ENCODE results near the gene MSH5.

Gene MSH5

DNA sequence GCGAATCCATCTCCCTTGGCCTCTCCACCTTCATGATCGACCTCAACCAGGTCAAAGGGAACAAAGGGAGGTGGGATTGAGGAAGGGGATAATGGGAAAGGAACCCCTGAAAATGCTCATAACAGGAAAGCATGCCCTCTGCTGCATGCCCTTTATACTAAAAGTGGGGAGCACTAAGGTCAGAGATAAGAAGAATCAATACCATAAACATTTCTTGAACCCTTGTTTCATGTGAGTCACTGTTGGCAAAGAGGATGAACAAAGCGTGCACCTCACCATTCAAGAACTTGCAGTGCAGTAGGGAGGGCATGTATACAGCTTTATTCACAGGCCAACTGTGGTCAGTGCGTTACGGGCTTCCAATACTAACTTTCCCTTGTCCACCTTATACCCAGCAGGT is 21.0 kb downstream of the MSH5 start:
- no peak for DNase-seq (ENCODE audit: low read depth)

DNA sequence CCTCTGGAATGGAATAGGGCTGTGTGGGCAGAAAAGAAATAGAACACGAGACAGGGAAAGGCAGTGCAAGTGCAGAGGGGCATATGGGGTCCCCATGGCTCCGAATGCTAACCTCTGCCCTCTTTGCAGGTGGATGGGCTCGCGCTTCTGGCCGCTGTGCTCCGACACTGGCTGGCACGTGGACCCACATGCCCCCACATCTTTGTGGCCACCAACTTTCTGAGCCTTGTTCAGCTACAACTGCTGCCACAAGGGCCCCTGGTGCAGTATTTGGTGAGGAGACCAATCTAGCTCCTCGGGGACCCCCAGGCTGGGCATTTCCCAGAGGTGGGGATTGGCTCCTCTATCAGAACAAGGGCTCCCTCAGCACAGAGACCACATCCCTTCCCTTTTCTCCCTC is 21.5 kb downstream of the MSH5 start:
- no peak for DNase-seq (ENCODE audit: low read depth)

DNA sequence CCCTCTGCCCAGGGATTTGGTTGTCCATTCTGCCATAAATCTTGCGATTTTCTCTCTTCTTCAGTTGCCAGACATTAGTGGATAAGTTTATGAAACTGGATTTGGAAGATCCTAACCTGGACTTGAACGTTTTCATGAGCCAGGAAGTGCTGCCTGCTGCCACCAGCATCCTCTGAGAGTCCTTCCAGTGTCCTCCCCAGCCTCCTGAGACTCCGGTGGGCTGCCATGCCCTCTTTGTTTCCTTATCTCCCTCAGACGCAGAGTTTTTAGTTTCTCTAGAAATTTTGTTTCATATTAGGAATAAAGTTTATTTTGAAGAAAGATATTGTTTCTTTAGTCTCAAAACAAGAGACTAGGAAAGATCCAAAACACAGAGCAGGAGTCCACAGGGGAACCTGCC is 22.6 kb downstream of the MSH5 start, which contains the start of gene SAPCD1:
Gene SAPCD1, plus strand, starts transcription at position 301 of the 400 bp plus-strand sequence. CDS start 399 bp downstream, outside the sequence.
- DNase-seq (ENCODE audit: low read depth): no peak

DNA sequence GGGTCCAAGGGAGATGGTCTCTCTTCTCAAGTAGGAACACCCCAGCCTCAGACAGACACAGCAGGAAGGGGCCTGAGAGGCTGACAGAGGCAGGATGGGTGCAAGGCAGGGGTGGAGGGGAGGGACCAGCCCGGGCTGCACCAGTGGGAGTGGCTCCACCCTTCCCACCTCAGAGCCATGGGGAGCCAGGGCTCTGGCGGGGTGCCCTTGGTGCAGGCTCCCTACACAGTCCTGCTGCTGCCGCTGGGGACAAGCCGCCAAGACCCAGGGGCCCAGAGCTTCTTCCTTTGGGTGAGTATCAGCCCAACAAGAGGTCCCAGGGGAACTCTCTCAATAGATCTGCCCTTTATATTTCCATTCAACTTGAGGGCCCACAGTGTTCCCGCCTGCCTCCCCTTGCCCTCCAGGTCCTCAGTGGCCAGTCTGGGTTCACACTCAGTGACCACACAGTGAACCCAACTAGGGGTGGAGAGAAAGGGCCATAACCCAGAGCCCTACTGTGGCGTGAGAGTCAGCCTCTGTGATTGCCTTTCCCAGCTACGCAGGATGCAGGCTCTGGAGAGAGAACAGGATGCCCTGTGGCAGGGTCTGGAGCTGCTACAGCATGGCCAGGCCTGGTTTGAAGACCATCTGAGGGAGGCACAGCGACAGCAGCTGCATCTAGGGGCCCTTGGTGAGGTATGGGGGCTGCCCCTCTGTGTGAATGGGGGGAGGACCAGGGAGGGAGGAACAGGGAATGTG is 23.2 kb downstream of the MSH5 start:
- DNase-seq (ENCODE audit: low read depth): no peak

DNA sequence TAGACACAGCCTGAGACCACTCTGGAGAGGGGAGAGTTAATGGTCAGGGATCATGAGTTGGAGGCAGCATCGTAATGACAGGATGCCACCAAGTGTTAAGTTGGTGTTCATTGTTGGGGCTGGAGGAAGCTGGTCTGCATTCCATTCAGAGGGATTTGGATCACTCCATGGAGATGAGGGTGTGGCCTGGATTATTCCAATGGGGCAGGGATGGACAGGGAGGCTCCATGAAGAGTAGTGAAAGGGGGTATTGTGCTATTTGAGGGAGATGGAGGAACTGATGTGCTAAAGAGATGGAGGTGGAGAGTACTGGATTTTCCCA is 23.8 kb downstream of the MSH5 start:
- DNase-seq (ENCODE audit: low read depth): peak; percentile 68

DNA sequence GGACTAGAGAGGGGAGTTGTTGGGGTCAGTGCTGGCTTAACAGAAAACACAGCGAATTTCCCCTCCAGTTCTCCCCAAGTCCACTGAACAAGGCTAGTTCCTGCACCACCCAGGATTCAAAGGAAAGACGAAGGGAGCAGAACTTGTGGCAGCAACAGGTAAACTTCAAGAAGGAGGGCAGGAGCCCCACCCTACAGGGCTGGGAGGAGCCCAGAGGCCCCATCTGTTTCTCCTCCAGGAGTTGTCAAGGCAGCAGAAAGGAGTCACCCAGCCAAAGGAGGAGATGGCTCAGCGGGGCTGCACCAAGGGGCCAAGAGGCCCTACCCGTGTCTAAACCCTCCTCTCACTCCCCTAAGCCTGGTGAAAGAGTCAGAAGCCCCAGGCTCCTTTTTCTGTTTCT is 24.4 kb downstream of the MSH5 start:
- no peak for DNase-seq (ENCODE audit: low read depth)

DNA sequence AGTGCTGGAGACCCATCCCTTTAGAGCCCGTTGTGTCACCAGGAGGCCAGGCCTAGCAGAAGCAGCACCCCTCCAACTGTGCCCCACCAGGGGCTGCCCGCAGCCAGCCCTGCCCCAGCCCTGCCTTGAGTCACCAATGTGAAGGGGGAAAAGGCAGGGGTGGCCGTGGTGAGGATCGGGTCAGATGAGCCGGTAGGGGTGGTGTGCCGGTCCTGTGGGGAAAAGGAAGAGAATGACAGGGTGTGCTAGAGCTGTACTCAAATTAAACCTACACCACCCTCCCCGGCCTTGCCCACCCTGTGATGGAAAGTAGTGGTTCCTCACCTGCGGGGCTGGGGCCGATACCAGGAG is 25.7 kb downstream of the MSH5 start:
- no peak for DNase-seq (ENCODE audit: low read depth)

DNA sequence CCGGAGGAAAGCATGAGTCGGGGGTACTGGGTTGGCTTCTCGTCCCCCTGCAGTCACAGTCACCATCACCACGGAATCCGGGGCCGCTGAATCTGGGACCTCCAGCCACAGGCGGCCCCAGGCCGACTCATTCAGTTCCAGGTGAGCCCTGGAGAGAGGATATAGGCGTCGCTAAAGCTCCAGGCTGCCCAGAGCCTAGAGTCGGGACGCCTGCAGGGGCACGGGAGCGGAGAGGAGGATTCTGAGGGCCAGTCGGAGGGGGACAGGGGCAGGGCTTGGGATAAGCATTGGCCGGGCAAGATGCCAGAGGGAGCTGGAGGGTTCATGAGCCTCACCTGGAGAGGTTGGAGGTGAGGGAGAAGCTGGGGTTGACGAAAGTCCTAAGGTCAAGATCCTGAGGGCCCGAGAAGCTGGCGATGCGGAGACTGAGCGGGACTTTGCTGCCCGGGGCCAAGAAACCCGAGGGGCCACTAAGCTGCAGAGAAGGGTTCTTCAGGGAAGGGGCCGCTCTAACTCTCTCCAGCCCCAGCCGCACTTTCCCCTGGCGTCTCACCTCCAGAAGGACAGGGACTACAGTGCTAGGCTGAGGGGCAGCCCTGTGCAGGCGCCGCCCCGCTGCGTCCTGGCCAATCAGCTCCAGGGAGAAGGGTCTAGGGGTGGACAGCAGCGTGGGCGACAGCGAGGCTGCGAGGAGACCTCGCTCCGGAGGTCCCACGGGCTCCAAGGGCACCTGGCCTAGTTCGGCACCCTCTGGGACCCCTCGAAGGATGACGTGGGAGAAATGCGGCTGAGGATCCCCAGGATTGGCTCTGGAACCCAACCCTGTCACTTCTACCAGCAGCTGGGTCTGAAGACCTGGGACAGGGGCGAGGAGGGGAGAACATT is 26.3 kb downstream of the MSH5 start:
- no peak for DNase-seq (ENCODE audit: low read depth)

DNA sequence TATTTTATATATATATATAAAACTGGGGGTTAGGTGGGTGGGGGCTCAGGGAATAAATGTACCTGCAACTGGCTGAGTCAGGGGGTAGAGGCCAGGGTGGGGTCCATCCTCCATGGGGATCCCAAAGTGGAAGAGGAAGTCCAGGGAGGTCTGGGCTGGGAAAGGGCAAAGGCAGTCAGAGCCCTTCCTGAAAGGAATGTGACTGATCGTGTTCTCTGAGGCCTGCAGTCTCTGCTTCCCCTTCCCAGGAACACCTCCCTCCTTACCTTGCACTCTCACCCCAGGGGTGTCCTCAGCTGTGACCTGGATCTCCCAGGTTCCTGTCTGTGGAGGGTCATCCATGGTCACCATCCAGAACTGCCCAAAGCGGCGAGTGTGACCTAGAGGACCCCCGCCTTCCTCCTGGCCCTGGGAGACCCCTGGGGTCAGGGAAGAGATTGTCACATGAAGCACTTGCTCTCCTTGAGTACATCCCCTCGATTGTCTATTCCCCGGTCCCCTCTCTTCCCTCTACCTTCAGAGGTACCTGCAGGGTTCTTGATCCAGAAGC is 27.4 kb downstream of the MSH5 start:
- no peak for DNase-seq (ENCODE audit: low read depth)

DNA sequence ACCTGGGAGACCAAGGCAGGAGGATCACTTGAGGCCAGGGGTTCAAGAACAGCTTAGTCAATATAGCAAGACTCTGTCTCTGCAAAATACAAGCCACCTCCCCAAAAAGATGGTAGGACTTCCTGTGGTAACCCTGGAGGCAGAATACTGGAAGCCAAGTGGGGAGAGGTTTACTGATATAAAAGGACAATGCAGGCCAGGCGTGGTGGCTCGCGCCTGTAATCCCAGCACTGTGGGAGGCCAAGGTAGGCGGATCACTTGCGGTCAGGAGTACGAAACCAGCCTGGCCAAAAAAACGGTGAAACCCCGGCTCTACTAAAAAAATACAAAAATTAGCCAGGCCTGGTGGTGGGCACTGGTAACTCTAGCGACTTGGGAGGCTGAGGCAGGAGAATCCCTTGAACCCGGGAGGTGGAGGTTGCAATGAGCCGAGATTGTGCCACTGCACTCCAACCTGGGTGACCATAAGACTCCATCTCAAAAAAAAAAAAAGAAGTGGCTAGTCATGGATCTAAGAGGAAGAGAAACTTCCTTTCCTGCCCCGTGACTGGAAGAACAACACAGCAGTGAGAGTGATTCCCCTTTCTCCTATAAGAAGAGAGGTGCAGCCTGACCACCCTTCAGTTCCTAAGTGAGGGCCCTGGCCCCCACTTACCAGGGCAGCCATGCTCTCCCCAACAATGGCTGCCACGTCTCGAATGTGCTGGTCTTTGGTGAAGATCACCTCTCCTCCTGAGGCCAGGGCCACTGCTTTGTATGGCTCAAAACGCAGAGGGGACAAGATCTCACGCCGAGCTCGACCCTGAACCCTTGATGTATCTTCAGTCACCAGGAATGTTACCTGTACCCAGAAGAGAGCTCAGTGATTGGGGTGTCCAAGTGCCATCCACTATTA is 28.8 kb downstream of the MSH5 start:
- no peak for DNase-seq (ENCODE audit: low read depth)

DNA sequence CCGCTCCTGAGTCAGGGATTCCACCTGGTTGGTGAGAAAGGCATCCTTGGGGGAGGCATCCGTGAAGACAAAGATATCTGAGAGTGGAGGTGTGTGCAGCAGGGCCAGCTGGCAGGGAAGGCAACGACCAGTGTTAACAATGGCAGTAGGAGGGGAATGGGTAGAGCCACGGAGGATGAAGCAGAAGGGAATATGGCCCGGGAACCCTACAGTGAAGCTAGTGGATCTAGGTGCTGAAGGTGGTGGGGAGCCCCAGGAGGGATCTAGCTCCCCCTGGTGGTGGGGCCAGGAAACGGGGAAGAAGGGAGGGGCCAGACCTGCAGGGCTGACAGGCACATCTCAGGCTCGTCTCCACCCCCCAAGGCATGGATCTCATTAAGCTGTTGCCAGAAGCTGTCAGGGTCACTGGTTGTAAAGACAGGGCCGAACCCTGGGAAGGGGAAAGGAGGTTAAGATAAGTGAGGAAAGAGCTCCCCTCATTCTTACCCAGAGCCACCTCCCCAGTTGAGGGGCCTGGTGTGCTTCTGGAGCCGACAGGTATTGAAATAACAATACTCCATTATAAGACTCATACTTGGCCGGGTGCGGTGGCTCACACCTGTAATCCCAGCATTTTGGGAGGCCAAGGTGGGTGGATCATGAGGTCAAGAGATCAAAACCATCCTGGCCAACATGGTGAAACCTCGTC is 30.0 kb downstream of the MSH5 start:
- peak; percentile 63 for DNase-seq (ENCODE audit: low read depth)

DNA sequence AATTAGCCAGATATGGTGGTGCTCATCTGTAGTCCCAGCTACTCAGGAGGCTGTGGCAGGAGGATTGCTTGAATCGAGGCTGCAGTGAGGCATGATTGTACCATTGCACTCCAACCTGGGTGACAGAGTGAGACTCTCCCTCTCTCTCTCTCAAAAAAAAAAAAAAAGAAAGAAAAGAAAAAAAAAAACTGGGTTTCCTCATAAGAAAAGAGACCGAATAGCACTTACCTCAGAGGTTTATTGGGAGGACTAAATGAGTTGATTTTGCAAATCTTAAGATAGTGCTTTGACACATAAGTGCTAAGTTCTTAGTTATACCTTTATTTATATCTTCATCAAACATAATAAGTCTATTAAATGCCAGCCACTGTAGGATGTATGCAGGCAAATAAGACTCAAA is 31.1 kb downstream of the MSH5 start:
- no peak for DNase-seq (ENCODE audit: low read depth)

DNA sequence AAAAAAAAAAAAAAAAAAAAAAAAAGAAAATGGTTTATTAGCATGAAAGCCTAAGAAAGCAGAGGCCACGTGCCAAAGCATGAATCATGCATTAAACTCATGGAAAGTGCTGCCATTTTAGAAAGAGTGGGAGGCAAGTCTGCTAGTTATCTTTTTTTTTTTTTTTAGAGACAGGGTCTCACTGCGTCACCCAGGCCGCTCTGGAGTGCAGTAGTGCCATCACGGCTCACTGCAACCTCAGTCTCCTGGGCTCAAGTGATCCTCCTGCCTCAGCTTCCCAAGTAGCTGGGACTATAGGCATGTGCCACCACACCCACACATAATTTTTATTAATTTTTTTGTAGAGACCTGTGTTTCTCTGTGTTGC is 32.2 kb downstream of the MSH5 start:
- DNase-seq (ENCODE audit: low read depth): peak; percentile 50

DNA sequence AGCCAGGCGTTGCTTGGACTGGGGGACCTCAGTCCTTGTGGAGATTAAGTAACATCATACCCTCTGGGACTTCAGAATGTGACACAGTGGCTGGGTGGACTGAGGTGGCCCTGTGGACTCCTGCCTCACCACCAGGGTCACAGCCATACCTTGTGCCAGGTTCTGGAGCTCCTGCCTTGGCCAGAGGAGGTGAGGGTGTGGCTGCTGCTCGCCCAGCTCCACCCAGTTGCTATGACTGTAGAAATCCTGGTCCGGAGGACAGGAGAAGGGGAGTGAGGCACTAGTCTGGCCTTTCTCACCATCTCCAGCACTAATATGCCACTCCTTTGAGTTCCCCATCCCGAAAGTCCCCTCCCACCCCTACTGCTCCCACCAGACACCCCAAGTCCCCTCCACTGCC is 35.4 kb downstream of the MSH5 start:
- DNase-seq (ENCODE audit: low read depth): no peak

DNA sequence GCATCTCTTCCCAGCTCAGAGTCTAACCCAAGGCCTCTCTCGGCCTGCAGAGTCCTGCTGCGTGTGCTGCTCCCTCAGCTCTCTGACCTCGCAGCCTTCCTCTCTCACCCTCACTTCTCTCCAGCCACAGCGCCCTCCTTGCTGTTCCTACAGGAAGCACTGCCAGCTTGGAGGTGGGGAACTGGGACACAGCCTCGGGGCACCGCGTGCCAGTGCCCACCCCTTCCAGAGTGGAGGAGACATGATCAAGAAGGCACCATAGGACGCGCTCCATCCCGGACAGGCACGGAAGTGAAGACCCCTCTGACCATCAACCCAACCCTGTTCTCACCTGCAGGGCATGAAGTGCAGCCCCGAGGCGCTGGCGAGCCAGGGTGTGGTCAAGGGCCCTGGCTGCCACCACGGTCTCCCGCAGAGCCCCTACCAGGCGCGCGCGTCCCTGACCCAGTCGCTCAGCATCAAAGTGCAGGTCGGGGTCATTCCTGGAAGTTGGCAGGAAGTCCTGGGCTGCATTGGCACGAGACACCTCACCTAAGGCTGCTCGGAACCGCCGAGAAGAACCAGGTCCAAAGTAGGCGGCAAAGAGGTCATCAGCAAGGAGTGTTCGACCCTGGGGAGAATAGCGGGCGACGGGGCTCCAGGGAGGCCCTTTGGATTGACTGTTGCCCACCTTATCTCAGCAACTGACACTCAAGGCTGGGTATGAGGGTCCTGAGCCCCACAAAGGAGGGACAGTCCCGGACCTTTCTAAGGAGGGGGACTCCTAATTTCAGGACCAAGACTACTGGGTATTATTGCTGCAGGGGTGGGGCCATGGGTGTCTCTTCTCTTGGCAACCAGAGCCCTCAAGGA is 36.1 kb downstream of the MSH5 start:
- DNase-seq (ENCODE audit: low read depth): no peak

DNA sequence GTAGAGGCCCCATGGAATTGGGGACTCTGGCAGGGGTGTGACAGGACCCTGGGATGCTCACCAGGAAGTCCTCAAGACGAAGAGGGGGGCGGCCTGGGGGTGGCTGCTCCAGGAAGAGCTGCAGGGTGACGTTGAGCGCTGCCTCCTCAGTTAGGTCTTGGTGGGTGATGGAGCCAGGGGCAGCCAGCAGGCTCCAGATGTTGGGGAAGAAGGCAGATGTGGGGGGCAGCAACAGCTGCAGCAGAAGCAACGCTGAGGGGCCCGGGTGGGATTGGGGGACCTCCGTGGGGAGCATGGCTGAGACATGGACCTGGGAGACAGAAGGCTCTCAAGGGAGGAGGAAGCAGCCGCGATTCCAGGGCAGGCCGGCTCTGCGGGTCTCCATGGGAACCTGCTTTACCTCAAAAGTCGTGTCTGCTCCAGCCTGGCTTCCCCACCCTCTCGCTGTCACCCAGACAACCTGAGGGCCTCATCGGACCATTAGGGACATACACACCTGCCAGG is 36.7 kb downstream of the MSH5 start:
- peak; percentile 28 for DNase-seq (ENCODE audit: low read depth)

DNA sequence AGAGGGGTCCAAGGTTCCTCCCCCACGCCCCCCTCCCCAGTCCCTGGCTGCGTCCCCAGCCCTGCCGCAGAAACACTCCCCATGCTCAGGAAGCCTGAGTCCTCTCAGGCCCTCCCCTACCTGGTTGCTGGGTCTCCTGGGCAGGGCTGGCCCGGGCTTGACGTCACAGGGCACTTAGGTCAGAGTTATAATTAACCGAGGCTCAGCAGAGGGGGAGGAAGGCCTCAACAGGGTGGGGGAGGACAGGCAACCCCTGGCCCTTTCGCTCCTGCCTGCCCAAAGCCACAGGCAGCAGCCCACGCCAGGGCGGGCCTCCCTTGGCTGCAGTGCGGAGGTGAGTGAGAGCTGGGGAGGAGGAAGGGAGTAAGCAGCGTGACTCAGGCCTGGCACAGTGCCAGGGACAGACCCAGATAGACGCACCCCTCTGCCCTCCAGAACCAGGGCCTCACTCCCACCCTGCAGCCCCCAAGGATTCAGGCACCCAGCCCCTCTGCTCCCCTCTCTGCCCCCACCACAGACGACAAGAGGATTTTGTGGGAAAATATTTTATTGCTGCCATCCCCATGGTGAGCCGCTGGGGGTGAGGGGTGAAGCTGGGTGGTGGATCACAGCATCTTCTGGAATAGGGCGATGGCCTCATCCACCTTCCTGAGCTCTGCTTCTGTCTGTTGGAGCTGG is 37.3 kb downstream of the MSH5 start, which contains the start of gene VWA7:
Gene VWA7, minus strand, starts transcription at position 340 of the 678 bp plus-strand sequence. CDS start 549 bp downstream, outside the sequence.
- DNase-seq (ENCODE audit: low read depth): peak; percentile 86

DNA sequence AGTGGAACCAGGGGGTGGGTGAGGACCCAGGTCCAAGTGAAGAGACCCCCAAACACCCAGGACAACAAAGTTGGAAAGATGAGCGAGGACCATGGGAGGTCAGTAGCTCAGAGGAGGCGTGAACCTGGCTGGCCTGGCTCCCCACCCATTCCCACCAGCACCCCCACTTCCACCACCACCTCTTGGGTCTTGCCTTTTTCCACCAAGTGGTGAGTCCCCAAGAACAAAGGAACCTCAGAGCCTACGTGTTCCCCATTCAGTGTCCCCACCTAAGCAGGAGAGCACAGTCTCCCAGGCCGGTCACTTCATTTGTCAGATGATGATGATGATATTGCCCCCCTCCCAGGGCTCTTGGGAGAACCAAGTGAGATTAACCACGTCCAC is 37.9 kb downstream of the MSH5 start:
- DNase-seq (ENCODE audit: low read depth): no peak

DNA sequence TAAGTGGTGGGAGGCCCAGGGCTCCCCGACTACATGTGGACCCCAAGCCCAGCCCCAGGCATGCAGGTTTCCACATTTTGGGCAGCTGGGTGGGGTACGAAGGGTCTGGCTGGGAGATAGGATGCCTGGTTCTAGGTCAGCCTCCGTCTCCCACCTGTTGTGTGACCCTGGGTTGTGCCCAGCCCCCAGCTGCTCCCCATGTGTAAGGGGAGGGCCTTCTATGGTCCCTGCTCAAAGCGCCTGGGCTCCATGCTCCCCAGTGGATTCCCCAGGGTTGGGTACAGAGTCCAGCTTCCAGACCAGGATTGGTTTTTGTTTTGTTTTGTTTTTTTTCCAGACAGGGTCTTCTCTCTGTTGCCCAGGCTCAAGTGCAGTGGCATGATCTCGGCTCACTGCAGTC is 38.4 kb downstream of the MSH5 start:
- DNase-seq (ENCODE audit: low read depth): no peak
